Hepatocyte (in vitro differentiated cells): ENCODE results near the gene AK3. TPM values are rescaled to one million over a fixed set of nuclear protein-coding genes. Genes with fewer than 3 reads are reported as not detected.
A peak's percentile ranks its signal among the peaks of the same experiment; 100 is the strongest.

Source experiments
- DNase-seq: peaks from one replicate; pipeline ENCODE4 v3.0.0-alpha.2; 2016; ENCODE audit warnings: low spot score
- H2AFZ ChIP-seq: fragments of 200-600 bp; sonication (generic); 2 replicates; pipeline ENCODE4 v1.6.0; 2016; ENCODE audit warnings: antibody characterized with exemption, mild to moderate bottlenecking
- H3K27ac ChIP-seq: fragments of 200-600 bp; sonication (generic); 2 replicates; pipeline ENCODE4 v1.5.1; 2016; ENCODE audit warnings: mild to moderate bottlenecking
- H3K27me3 ChIP-seq: fragments of 200-600 bp; sonication (generic); 2 replicates; pipeline ENCODE4 v1.6.1; 2016
- H3K36me3 ChIP-seq: fragments of 200-600 bp; sonication (generic); replicated peaks from 2 replicates; pipeline ENCODE4 v1.5.1; 2016; ENCODE audit warnings: low read depth; ENCODE audit not compliant: insufficient read depth
- H3K4me1 ChIP-seq: fragments of 200-600 bp; sonication (generic); 2 replicates; pipeline ENCODE4 v1.5.1; 2016; ENCODE audit warnings: mild to moderate bottlenecking, moderate library complexity; ENCODE audit not compliant: insufficient read depth
- H3K4me2 ChIP-seq: fragments of 200-600 bp; sonication (generic); 2 replicates; pipeline ENCODE4 v1.6.0; 2016
- H3K4me3 ChIP-seq: fragments of 200-600 bp; sonication (generic); 2 replicates; pipeline ENCODE4 v1.5.1; 2016; ENCODE audit warnings: mild to moderate bottlenecking
- H3K79me2 ChIP-seq: fragments of 200-600 bp; sonication (generic); 2 replicates; pipeline ENCODE4 v1.6.0; 2017; ENCODE audit warnings: mild to moderate bottlenecking
- H3K9me2 ChIP-seq: fragments of 200-600 bp; sonication (generic); replicated peaks from 2 replicates; pipeline ENCODE4 v1.6.0; 2017; ENCODE audit warnings: mild to moderate bottlenecking; ENCODE audit not compliant: insufficient read depth
- H3K9me3 ChIP-seq: fragments of 200-600 bp; sonication (generic); 2 replicates; pipeline ENCODE4 v1.5.1; 2016; ENCODE audit warnings: low read depth, mild to moderate bottlenecking
- H4K20me1 ChIP-seq: fragments of 200-600 bp; sonication (generic); 2 replicates; pipeline ENCODE4 v1.6.0; 2016; ENCODE audit warnings: mild to moderate bottlenecking; ENCODE audit not compliant: insufficient read depth, poor library complexity, severe bottlenecking
- CTCF ChIP-seq: fragments of 200-600 bp; sonication (generic); IDR thresholded peaks from 2 replicates; pipeline ENCODE4 v1.5.1; 2016; ENCODE audit warnings: antibody characterized with exemption, mild to moderate bottlenecking; ENCODE audit not compliant: poor library complexity
- EZH2 ChIP-seq: fragments of 200-600 bp; sonication (generic); IDR thresholded peaks from 2 replicates; pipeline ENCODE4 v1.6.1; 2016; ENCODE audit warnings: antibody characterized with exemption, mild to moderate bottlenecking, borderline replicate concordance
- EZH2phosphoT487 ChIP-seq: fragments of 200-600 bp; sonication (generic); IDR thresholded peaks from one replicate; pipeline ENCODE4 v1.6.1; 2018; ENCODE audit warnings: antibody characterized with exemption, mild to moderate bottlenecking, low read depth, moderate library complexity; ENCODE audit not compliant: unreplicated experiment, severe bottlenecking
- WGBS: methylation state at CpG from one replicate; pipeline ENCODE4 v1.1.6; 2016; ENCODE audit warnings: low lambda C conversion rate; ENCODE audit errors: missing lambda C conversion rate; 5-methylcytosine and 5-hydroxymethylcytosine counted together
- polyA plus RNA-seq: library from polyadenylated mRNA; unstranded; fragments of >200 nt; fragmentation: Nextera tagmentation; extraction: Ambion mirVana; gene quantifications from 2 replicates; pipeline ENCODE4 v1.2.1, GENCODE V29; 2016
- total RNA-seq: library from RNA; depleted of rRNA; stranded (reverse); fragments of >200 nt; gene quantifications from 2 replicates; pipeline ENCODE4 v1.2.3, GENCODE V29; 2014

Gene AK3
- total and polyA plus RNA-seq, 2 experiments from 2014 or later = 102 to 141 TPM

- H3K27ac ChIP-seq = no peak overlapping the region
- no peaks in the 10 kb centered on the region for H3K9me3 ChIP-seq
- no peak overlapping the region for H3K4me3 ChIP-seq
- no peaks in the 10 kb centered on the region for H3K27me3 ChIP-seq
- TF ChIP-seq EZH2 = no peak
- no peak for TF ChIP-seq EZH2phosphoT487
- no peak for TF ChIP-seq CTCF
- H4K20me1 ChIP-seq = no peaks in the 10 kb centered on the region
- no peaks in the 10 kb centered on the region for H3K36me3 ChIP-seq
- H3K79me2 ChIP-seq = no peaks in the 10 kb centered on the region
- 41% methylated on average over 14 of the region's 14 CpGs for WGBS
- no peaks in the 10 kb centered on the region for H3K4me1 ChIP-seq
- H3K9me2 ChIP-seq = no peaks in the 10 kb centered on the region
- peak; percentile 24 for DNase-seq
- H2AFZ ChIP-seq = peak overlapping the region; percentile 36
- H3K4me2 ChIP-seq = peak overlapping the region; percentile 71
Observed at GRCh38 chr9:4762886-4763541, 22.0 kb upstream of the AK3 start.

GRCh38 chr9:4762108-4762885, 21.3 kb upstream of the AK3 start:
- Histone ChIP-seq H3K9me3 (no peaks in the 10 kb centered on the region), H3K4me2 (peak overlapping the region; percentile 71), H3K79me2 (no peaks in the 10 kb centered on the region), H3K27ac (no peak overlapping the region), H2AFZ (no peak overlapping the region), H3K4me3 (no peak overlapping the region), H3K9me2 (no peaks in the 10 kb centered on the region), H3K36me3 (no peaks in the 10 kb centered on the region), H3K4me1 (no peaks in the 10 kb centered on the region), H4K20me1 (no peaks in the 10 kb centered on the region), H3K27me3 (no peaks in the 10 kb centered on the region)
- peak; percentile 86 for DNase-seq
- TF ChIP-seq EZH2 (no peak), EZH2phosphoT487 (no peak), CTCF (peak; percentile 87)
- WGBS = 41% methylated on average over 22 of the region's 22 CpGs

GRCh38 chr9:4760122-4760521, 19.1 kb upstream of the AK3 start:
- Histone ChIP-seq H3K79me2 (no peaks in the 10 kb centered on the region), H3K27me3 (no peaks in the 10 kb centered on the region), H3K27ac (no peak overlapping the region), H3K4me3 (no peak overlapping the region), H2AFZ (no peak overlapping the region), H3K36me3 (no peaks in the 10 kb centered on the region), H4K20me1 (no peaks in the 10 kb centered on the region), H3K4me1 (no peaks in the 10 kb centered on the region), H3K9me3 (no peaks in the 10 kb centered on the region), H3K9me2 (no peaks in the 10 kb centered on the region), H3K4me2 (no peak overlapping the region)
- 82% methylated on average over 3 of the region's 3 CpGs for WGBS
- no peak for TF ChIP-seq EZH2
- TF ChIP-seq CTCF = no peak
- TF ChIP-seq EZH2phosphoT487 = no peak
- no peak for DNase-seq
